OCI-LY3 (cell line): ENCODE results near the gene IL7R.
"Not testable (repeated sequence)": the region's sequence is repeated elsewhere in the genome, so short reads cannot be mapped to it uniquely, and the experiment has no call there.

Experiments used
- CTCF ChIP-seq: fragments of 200-600, 300-600 bp; sonication (generic); IDR thresholded peaks from 2 replicates; pipeline ENCODE4 v1.5.1; 2014; ENCODE audit warnings: antibody characterized with exemption, low read length, low read depth
- EZH2phosphoT487 ChIP-seq: fragments of 200-600 bp; shearing (Covaris generic); IDR thresholded peaks from 2 replicates; pipeline ENCODE4 v1.6.1; 2018; ENCODE audit warnings: antibody characterized with exemption, mixed run types, low read depth

GRCh38 chr5:35845508-35845907 lies 11.2 kb upstream of the IL7R start:
- TF ChIP-seq CTCF, EZH2phosphoT487: not testable (repeated sequence)
